22Rv1 (cell line): ENCODE data around the gene DCDC2C.

ENCODE experiments used
- ZFX ChIP-seq: fragments of 450-650 bp; IDR thresholded peaks from 2 replicates; pipeline ENCODE4 v1.6.1; 2017; ENCODE audit warnings: antibody characterized with exemption, borderline replicate concordance
- TF ChIP-seq, protein P1 (sequence below): fragments of 450-650 bp; IDR thresholded peaks from 2 replicates; pipeline ENCODE4 v1.5.1; 2017; ENCODE audit warnings: mild to moderate bottlenecking

DNA sequence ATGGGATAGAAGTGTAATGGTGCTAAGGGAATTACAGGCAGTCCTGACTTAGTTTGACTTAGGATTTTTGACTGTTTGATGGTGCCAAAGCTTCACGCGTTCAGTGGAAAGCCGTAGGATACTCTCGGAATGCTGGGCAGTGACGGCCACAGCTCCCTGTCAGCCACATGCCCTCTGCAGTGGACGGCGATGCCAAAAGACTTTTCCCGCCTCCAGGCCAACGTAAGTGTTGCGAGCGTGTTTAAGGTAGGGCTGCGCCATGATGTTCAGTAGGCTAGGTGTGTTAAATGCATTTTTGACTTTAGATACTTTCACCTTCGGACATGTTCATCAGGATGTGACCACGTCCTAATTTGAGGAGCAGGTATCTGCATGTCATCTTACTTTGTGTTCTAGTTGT is 63.4 kb downstream of the DCDC2C start:
- TF ChIP-seq, protein P1, sequence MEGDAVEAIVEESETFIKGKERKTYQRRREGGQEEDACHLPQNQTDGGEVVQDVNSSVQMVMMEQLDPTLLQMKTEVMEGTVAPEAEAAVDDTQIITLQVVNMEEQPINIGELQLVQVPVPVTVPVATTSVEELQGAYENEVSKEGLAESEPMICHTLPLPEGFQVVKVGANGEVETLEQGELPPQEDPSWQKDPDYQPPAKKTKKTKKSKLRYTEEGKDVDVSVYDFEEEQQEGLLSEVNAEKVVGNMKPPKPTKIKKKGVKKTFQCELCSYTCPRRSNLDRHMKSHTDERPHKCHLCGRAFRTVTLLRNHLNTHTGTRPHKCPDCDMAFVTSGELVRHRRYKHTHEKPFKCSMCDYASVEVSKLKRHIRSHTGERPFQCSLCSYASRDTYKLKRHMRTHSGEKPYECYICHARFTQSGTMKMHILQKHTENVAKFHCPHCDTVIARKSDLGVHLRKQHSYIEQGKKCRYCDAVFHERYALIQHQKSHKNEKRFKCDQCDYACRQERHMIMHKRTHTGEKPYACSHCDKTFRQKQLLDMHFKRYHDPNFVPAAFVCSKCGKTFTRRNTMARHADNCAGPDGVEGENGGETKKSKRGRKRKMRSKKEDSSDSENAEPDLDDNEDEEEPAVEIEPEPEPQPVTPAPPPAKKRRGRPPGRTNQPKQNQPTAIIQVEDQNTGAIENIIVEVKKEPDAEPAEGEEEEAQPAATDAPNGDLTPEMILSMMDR, result no peak
- no peak for TF ChIP-seq ZFX
